Measurements from ENCODE around the gene KRTAP24-1.

GRCh38 chr21:30269803-30270530 lies 12.8 kb downstream of the KRTAP24-1 start:
- TF ChIP-seq NFRKB (IDR thresholded peaks at IDR 0.05) (no peak), HDGF (IDR thresholded peaks at IDR 0.05; ENCODE audit: borderline replicate concordance) (no peak), ELF4 (IDR thresholded peaks at IDR 0.05) (no peak), SP1 (IDR thresholded peaks at IDR 0.05) (no peak), FOXK2 (IDR thresholded peaks at IDR 0.05) (no peak), ARNT (IDR thresholded peaks at IDR 0.05) (no peak), PKNOX1 (IDR thresholded peaks at IDR 0.05) (no peak)

All from HEK293T (cell line).